HUES64 (cell line): ENCODE data around the gene ABR.
A peak's percentile ranks its signal among the peaks of the same experiment; 100 is the strongest.

Experiments used
- H3K27ac ChIP-seq: 2 replicates; pipeline ENCODE4 v1.7.0; 2013; ENCODE audit warnings: low read depth, low read length, inconsistent platforms
- H3K27me3 ChIP-seq: 2 replicates; pipeline ENCODE4 v1.6.1; 2013; ENCODE audit warnings: mild to moderate bottlenecking, low read length; ENCODE audit not compliant: insufficient read depth
- H3K36me3 ChIP-seq: 2 replicates; pipeline ENCODE4 v1.6.1; 2013; ENCODE audit warnings: mild to moderate bottlenecking, low read length; ENCODE audit not compliant: insufficient read depth
- H3K4me1 ChIP-seq: 2 replicates; pipeline ENCODE4 v1.6.1; 2013; ENCODE audit warnings: mild to moderate bottlenecking, low read length, moderate library complexity; ENCODE audit not compliant: insufficient read depth
- H3K4me3 ChIP-seq: 2 replicates; pipeline ENCODE4 v1.5.1; 2013; ENCODE audit warnings: mild to moderate bottlenecking, low read length, moderate library complexity
- H3K9ac ChIP-seq: 2 replicates; pipeline ENCODE4 v1.6.1; 2013; ENCODE audit warnings: mild to moderate bottlenecking, low read depth, low read length
- H3K9me3 ChIP-seq: 2 replicates; pipeline ENCODE4 v1.6.1; 2013; ENCODE audit warnings: low read depth, low read length; ENCODE audit not compliant: insufficient read depth
- WGBS: fragments of 150-250, 120-280 bp; methylation state at CpG from one replicate; pipeline ENCODE4 v1.1.7; 2013; ENCODE audit warnings: missing lambda C conversion rate; 5-methylcytosine and 5-hydroxymethylcytosine counted together

ABR gene

DNA sequence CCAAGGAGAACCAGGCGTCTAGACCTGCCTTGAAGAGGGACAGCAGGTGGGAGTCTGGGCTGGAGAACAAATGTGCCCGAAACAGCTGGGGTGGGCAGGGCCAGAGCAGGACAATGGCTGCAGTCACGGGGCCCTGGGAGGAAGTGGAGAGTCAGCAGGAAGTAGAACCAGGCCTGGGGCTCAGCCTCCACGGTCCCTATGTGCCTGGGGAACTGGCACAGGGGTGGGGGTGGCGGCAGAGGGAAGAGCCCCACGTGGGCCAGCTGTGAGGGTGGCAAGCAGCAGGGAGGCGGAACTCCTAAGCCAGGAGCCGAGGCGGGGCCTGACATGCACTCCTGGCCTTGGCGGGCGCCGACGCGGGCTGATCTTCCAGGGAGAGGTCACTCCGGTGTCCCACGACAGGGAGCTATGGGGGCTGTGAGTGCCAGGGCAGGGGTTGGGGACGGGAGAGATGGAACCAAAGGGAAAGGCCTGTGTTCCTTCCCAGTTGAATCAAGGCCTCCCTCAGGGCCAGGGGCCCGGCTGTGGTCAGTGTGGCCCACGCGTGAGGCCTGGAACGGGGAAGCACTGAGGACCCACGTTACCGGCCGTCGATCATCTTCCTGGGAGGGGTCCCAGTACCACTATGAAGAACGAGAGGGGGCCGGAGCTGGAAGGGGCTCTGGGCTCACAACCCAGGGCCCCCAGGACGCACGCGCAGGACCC is 140.1 kb downstream of the ABR start:
- peaks cover 4% of the 10 kb centered on the region; the same call in 1 of the 2 replicates for H3K36me3 ChIP-seq
- no peaks in the 10 kb centered on the region for H3K9me3 ChIP-seq

GRCh38 chr17:1039123-1039507 is 140.7 kb downstream of the ABR start:
- WGBS: 80% methylated on average over 16 of the region's 16 CpGs
- no peaks in the 10 kb centered on the region for H3K9me3 ChIP-seq
- H3K4me3 ChIP-seq: no peak overlapping the region
- H3K36me3 ChIP-seq: peaks cover 4% of the 10 kb centered on the region; the same call in 1 of the 2 replicates
- H3K27ac ChIP-seq: no peak overlapping the region
- H3K27me3 ChIP-seq: no peaks in the 10 kb centered on the region
- 0 out of 2 replicates have a peak, but pooled peaks cover 5% of the 10 kb centered on the region for H3K4me1 ChIP-seq
- no peak overlapping the region for H3K9ac ChIP-seq

More for the DNA sequence above, 140.1 kb downstream of the ABR start:
- 80% methylated on average over 30 of the region's 30 CpGs for WGBS
- H3K27me3 ChIP-seq: no peaks in the 10 kb centered on the region
- H3K4me3 ChIP-seq: no peak overlapping the region
- 0 out of 2 replicates have a peak, but pooled peaks cover 5% of the 10 kb centered on the region for H3K4me1 ChIP-seq
- H3K27ac ChIP-seq: peak overlapping the region; percentile 30; the same call in 1 of the 2 replicates
- no peak overlapping the region for H3K9ac ChIP-seq

DNA sequence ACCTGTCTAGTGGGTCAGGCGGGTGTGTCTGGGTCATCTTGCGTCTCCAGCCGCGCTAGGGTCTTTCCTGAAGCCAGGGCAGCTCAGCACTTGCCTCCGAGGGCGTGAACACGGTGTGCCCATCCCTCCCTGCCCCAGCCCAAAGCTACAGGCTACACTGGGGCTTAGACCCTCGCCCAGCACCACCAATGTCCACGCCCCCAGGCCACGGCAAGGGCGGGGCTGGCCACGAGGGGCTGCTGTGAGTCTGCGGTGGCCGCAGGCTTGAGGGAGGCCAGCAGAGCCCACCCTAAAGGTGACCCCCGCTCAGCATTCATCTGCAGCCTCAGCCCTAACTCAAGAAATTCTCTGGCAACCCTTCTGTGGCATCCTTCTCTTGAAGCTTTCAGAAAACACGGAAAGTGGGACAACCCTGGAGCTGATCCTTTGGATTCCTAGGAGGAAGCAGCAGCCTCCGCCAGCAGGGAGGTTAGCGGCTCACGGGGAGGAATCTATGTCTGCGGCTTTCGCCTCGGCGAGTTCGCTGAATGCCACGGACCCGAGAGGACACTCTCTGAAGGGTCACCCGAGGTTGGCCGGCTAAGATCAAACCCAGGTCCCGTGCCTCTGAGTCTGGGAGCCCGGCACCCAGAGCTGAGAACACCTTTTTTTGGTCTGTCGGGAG is 141.2 kb downstream of the ABR start:
- Histone ChIP-seq H3K27ac (no peak overlapping the region), H3K36me3 (peaks cover 4% of the 10 kb centered on the region; the same call in 1 of the 2 replicates), H3K27me3 (no peaks in the 10 kb centered on the region; the same call in 1 of the 2 replicates), H3K9ac (no peak overlapping the region), H3K4me1 (0 out of 2 replicates have a peak, but pooled peaks cover 3% of the 10 kb centered on the region), H3K9me3 (no peaks in the 10 kb centered on the region), H3K4me3 (no peak overlapping the region)
- WGBS: 85% methylated on average over 31 of the region's 31 CpGs

- WGBS: 78% methylated on average over 19 of the region's 19 CpGs
- no peak overlapping the region for H3K27ac ChIP-seq
- H3K9me3 ChIP-seq: no peaks in the 10 kb centered on the region
- H3K9ac ChIP-seq: no peak overlapping the region
- 0 out of 2 replicates have a peak, but pooled peaks cover 7% of the 10 kb centered on the region for H3K4me1 ChIP-seq
- H3K4me3 ChIP-seq: no peak overlapping the region
- peaks cover under 1% of the 10 kb centered on the region; the same call in 1 of the 2 replicates for H3K36me3 ChIP-seq
- H3K27me3 ChIP-seq: peaks cover 11% of the 10 kb centered on the region
Measured at GRCh38 chr17:1037238-1037879, 142.4 kb downstream of the ABR start.

GRCh38 chr17:1036845-1037237 is 142.9 kb downstream of the ABR start:
- no peak overlapping the region for H3K9ac ChIP-seq
- 0 out of 2 replicates have a peak, but pooled peaks cover 7% of the 10 kb centered on the region for H3K4me1 ChIP-seq
- no peak overlapping the region for H3K4me3 ChIP-seq
- H3K27ac ChIP-seq: no peak overlapping the region
- H3K27me3 ChIP-seq: peaks cover 17% of the 10 kb centered on the region
- WGBS: 86% methylated on average over 2 of the region's 2 CpGs
- no peaks in the 10 kb centered on the region for H3K36me3 ChIP-seq
- H3K9me3 ChIP-seq: no peaks in the 10 kb centered on the region

DNA sequence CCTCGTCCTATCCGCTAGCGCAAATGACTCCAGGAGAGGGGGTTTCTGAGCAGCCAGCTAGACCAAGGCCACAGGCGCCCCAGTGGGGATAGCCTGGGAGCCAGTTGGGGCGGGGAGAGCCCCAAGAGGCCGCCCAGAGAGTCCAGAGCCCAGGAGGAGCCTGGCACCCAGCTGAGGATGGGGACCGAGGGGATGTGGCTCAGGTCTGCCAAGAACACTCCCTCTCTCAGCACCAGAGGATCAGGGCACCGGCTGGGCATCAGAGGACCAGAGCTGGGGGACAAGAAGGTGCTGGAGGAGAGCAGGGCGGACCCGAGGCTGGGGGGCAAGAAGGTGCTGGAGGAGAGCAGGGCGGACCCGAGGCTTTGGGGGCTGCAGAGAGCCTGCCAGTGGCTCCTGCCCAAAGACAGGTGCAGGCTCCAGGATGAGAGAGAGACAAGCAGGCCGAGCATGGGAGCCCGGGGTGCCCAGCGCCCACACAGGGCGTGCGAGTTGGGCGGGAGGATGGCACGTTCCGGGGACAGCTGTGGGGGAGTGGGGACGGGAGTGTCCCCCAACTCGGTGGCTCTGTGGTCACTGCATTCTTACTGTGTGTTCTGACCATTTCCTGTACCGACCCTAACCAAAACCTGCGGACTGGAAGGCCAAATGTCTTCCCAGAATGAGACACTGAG is 143.5 kb downstream of the ABR start:
- Histone ChIP-seq H3K4me3 (no peak overlapping the region), H3K4me1 (0 out of 2 replicates have a peak, but pooled peaks cover 7% of the 10 kb centered on the region), H3K27ac (no peak overlapping the region), H3K36me3 (no peaks in the 10 kb centered on the region), H3K9me3 (no peaks in the 10 kb centered on the region), H3K9ac (no peak overlapping the region), H3K27me3 (peaks cover 17% of the 10 kb centered on the region)
- 86% methylated on average over 24 of the region's 24 CpGs for WGBS

DNA sequence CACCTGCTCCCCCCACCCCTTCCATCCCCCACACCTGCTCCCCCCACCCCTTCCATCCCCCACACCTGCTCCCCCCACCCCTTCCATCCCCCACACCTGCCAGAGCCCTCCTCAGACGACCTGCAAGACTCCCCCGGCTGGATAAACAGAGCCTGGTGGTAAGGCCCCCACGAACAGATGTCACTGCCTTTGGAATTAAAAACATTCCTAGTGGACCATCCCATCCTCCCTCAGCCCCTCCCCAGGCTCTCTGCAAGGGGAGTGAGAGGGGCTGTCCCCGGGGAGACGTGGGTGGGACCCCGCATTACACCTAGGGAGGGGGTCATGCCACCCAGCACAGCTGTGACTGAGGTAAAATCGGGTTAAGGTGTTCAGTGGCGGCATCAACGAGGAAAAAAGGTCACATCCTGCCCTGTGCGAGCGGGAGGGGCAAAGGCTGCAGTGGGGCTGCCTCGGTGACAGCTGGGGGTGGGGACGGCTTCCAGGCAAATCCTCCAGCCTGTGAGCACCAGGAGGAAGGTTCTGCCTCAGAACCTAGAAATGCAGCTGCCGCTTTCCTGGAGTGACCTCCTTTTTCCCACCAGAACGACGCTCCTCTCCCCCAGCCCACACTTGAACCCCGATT is 144.1 kb downstream of the ABR start:
- H3K4me1 ChIP-seq: 0 out of 2 replicates have a peak, but pooled peaks cover 7% of the 10 kb centered on the region
- H3K27me3 ChIP-seq: peaks cover 23% of the 10 kb centered on the region
- no peak overlapping the region for H3K27ac ChIP-seq
- H3K9me3 ChIP-seq: no peaks in the 10 kb centered on the region
- 38% methylated on average over 17 of the region's 17 CpGs for WGBS
- H3K4me3 ChIP-seq: no peak overlapping the region
- no peaks in the 10 kb centered on the region for H3K36me3 ChIP-seq
- no peak overlapping the region for H3K9ac ChIP-seq

DNA sequence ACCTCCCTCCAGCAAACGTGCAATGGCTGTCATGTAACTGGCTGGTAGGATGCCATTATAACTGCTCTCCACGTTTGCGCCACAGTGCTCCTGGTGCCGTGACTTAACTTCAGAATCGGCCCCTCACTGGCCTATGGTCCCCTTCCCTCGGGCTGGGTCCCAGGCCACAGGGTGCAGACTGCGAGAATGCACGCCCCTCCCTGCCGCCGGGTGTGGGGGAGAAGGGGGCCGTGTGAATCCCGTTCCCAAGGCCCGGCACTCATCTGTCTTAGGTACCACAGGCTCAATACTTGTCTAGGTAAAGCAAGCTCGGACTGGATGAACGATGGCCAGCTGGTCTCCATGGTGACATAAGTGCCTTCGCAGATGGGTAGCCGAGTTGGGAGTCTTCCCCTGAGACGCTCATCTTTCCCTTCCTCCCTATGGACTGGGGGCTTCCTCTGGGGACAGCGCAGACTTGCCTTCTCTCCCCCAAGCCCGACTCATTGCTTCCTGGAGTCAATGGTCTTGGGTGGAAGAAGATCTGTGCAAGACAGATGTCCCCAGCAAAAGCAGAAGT is 145.1 kb downstream of the ABR start:
- 87% methylated on average over 20 of the region's 20 CpGs for WGBS
- Histone ChIP-seq H3K9ac (no peak overlapping the region), H3K4me3 (no peak overlapping the region), H3K9me3 (no peaks in the 10 kb centered on the region), H3K4me1 (0 out of 2 replicates have a peak, but pooled peaks cover 7% of the 10 kb centered on the region), H3K27me3 (peaks cover 24% of the 10 kb centered on the region), H3K36me3 (no peaks in the 10 kb centered on the region), H3K27ac (no peak overlapping the region)

- H3K36me3 ChIP-seq: no peaks in the 10 kb centered on the region
- no peaks in the 10 kb centered on the region for H3K9me3 ChIP-seq
- 91% methylated on average over 10 of the region's 11 CpGs for WGBS
- 0 out of 2 replicates have a peak, but pooled peaks cover 4% of the 10 kb centered on the region for H3K4me1 ChIP-seq
- H3K9ac ChIP-seq: no peak overlapping the region
- peaks cover 24% of the 10 kb centered on the region for H3K27me3 ChIP-seq
- no peak overlapping the region for H3K27ac ChIP-seq
- H3K4me3 ChIP-seq: no peak overlapping the region
Measured at GRCh38 chr17:1033503-1033902, 146.3 kb downstream of the ABR start.

- Histone ChIP-seq H3K27ac (no peak overlapping the region), H3K36me3 (no peaks in the 10 kb centered on the region), H3K9ac (peak overlapping the region; percentile 55), H3K4me1 (0 out of 2 replicates have a peak, but pooled peaks cover 4% of the 10 kb centered on the region), H3K4me3 (peak overlapping the region; percentile 58), H3K9me3 (no peaks in the 10 kb centered on the region), H3K27me3 (peaks cover 24% of the 10 kb centered on the region)
- 37% methylated on average over 27 of the region's 27 CpGs for WGBS
Measured at GRCh38 chr17:1032391-1032790, 147.4 kb downstream of the ABR start.
